Thymus (tissue), 14 donors: ENCODE results near the gene PSTPIP1. TPM values are rescaled to one million over a fixed set of nuclear protein-coding genes. Genes with fewer than 3 reads are reported as not detected.

Experiments
- DNase-seq, 9 donors: peaks; one replicate each; pipeline ENCODE4 v3.0.0-alpha.2; 2013; ENCODE audit warnings: low spot score in 9 of 9, low read depth in 6 of 9, missing footprints in 1 of 9
- H3K27ac ChIP-seq, 2 donors: one replicate each; pipeline ENCODE4 v1.5.1; 2013; ENCODE audit warnings: control low read depth in 1 of 2, low read depth in 1 of 2, low read length in 1 of 2, mild to moderate bottlenecking in 1 of 2, moderate library complexity in 1 of 2
- H3K27me3 ChIP-seq, 2 donors: one replicate each; pipeline ENCODE4 v1.5.1; 2013; ENCODE audit warnings: low read length in 1 of 2; ENCODE audit not compliant: control insufficient read depth in 2 of 2, insufficient read depth in 1 of 2
- H3K36me3 ChIP-seq, 2 donors: one replicate each; pipeline ENCODE4 v1.5.1; 2013; ENCODE audit warnings: low read length in 1 of 2, mild to moderate bottlenecking in 1 of 2, moderate library complexity in 1 of 2; ENCODE audit not compliant: control insufficient read depth in 2 of 2, insufficient read depth in 2 of 2
- H3K4me1 ChIP-seq, 2 donors: one replicate each; pipeline ENCODE4 v1.5.1; 2013; ENCODE audit warnings: low read length in 2 of 2; ENCODE audit not compliant: control insufficient read depth in 2 of 2, insufficient read depth in 2 of 2
- H3K4me3 ChIP-seq, 2 donors: one replicate each; pipeline ENCODE4 v1.5.1; 2013; ENCODE audit warnings: low read length in 2 of 2, control low read depth in 1 of 2, mild to moderate bottlenecking in 1 of 2
- H3K9me3 ChIP-seq, 2 donors: one replicate each; pipeline ENCODE4 v1.5.1; 2013; ENCODE audit warnings: low read length in 1 of 2, mild to moderate bottlenecking in 1 of 2; ENCODE audit not compliant: control insufficient read depth in 2 of 2, insufficient read depth in 1 of 2
- WGBS: extraction: QIAGEN DNeasy Blood & Tissue Kit; methylation state at CpG from one replicate; pipeline ENCODE4 v1.1.7; 2013; 5-methylcytosine and 5-hydroxymethylcytosine counted together
- long read RNA-seq, 10 donors: transcript quantifications; one replicate each; lab custom pipeline, GENCODE V29; 2026
- polyA plus RNA-seq: library from polyadenylated mRNA; stranded (reverse); fragments of 200-250 nt; gene quantifications from one replicate; pipeline ENCODE4 v1.2.3, GENCODE V29; 2013
- total RNA-seq: library from RNA; stranded (reverse); fragments of 120-200 nt; gene quantifications from one replicate; pipeline ENCODE4 v1.2.4, GENCODE V29; 2013
- donor health status: healthy.

The PSTPIP1 gene
- 16.0 TPM for total RNA-seq
- 54.8 TPM for polyA plus RNA-seq
- long read RNA-seq, donor 1, partial matches to known transcripts = 0 of 1 reads
- long read RNA-seq, donor 1, other reads (novel, unspliced or antisense) = 0 of 1 reads
- long read RNA-seq, donor 2 = 0 reads
- long read RNA-seq, donor 3, partial matches to known transcripts = 0 of 3 reads
- long read RNA-seq, donor 3, other reads (novel, unspliced or antisense) = 0 of 3 reads
- long read RNA-seq, donor 4, partial matches to known transcripts = 0 of 5 reads
- long read RNA-seq, donor 4, other reads (novel, unspliced or antisense) = 0 of 5 reads
- long read RNA-seq, donor 5, partial matches to known transcripts = 0 of 5 reads
- long read RNA-seq, donor 5, other reads (novel, unspliced or antisense) = 0 of 5 reads
- long read RNA-seq, donor 6, partial matches to known transcripts = 0 of 4 reads
- long read RNA-seq, donor 6, other reads (novel, unspliced or antisense) = 0 of 4 reads
- long read RNA-seq, donor 7, partial matches to known transcripts = 0 of 2 reads
- long read RNA-seq, donor 7, other reads (novel, unspliced or antisense) = 0 of 2 reads
- long read RNA-seq, donor 8, partial matches to known transcripts = 0 of 2 reads
- long read RNA-seq, donor 8, other reads (novel, unspliced or antisense) = 0 of 2 reads
- long read RNA-seq, donor 9, partial matches to known transcripts = 0 of 1 reads
- long read RNA-seq, donor 9, other reads (novel, unspliced or antisense) = 0 of 1 reads
- long read RNA-seq, donor 10, partial matches to known transcripts = 0 of 4 reads
- long read RNA-seq, donor 10, other reads (novel, unspliced or antisense) = 0 of 4 reads

DNA sequence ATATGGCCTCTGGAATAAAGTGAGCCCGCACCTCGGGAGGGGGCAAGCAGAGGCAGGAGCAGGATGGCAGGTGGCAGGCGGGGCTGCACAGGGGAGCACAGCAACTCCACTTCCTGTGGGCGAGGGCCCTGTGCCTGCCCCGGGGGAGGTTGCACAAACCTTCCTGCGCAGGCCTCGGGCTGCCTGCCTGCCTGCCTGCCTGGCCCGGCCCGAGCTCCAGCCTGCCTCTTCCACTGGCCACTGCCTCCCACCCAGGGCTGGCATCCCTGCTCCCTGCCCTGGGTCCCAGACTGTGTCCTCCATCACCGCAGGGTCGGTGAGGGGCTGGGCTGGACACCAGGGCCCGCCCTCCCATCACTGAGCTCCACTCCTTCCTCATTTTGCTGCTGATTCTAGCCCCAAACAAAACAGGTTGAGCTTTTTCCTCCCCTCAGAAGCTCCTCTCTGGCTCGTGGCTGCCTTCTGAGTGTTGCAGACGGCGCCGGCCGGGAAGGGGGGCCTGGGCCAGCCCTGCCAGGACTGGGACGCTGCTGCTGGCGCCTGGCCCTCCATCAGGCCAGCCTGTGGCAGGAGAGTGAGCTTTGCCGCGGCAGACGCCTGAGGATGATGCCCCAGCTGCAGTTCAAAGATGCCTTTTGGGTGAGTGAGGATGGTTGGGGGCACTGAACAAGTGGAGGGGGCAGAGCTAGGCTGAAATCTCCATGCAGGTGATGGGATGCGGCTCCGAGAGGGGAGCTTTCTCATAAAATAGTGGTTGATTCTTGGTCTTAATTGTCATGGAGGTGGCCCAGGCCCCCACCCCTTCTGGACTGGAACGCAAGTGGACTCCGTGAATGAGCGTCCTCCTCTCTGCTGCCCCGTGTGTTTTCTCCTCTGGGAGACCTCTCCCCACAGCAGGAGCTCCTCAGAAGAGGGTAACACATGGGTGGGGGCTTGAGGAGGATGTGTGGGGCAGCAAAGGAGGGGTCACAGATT, at the start of gene PSTPIP1:
Gene PSTPIP1, plus strand, starts transcription at position 156 of the 975 bp plus-strand sequence. Its CDS starts 448 bp downstream, at position 604.
- peaks cover 18 to 49% of the 10 kb centered on the region in 2 donors for H3K4me1 ChIP-seq
- no peaks in the 10 kb centered on the region for H3K9me3 ChIP-seq
- peak within 1 kb of the TSS; percentile 91 to 97 for H3K27ac ChIP-seq
- H3K27me3 ChIP-seq = no peaks in the 10 kb centered on the region
- no peaks in the 10 kb centered on the region for H3K36me3 ChIP-seq
- 10% methylated on average over 28 of the region's 28 CpGs for WGBS
- peak in 8 of 9 donors; percentile 50 to 88 (median 64) for DNase-seq
- H3K4me3 ChIP-seq = peak within 1 kb of the TSS; percentile 50 to 59

DNA sequence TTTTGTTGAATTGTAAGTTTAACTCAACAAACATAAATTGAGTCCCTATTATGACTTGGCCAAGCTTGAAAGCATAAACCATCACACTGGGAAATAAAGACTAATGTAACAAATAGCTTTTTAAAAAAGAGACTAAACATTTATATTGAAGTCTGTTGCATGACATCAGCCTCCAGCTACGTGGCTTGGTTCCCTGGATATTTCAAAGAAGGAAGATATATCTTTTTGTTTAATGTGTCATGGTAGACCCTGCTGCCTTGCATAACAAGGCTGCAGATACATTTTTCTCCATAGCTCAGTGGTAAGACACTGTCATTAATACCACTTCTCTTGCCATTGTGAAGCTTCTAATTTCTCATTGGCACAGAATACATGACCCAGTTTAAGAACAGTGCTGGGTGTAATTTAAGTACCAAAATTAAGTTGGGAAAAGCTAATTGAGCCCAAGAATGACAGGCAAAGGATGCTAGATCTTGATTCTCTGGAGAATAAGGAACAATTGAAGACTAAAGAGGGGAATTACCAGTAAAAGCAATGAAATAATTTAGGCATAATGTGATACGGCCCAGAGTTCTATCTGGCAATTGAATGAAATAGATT, 49.3 kb upstream of the PSTPIP1 start:
- no peaks in the 10 kb centered on the region for H3K9me3 ChIP-seq
- no peak overlapping the region for H3K27ac ChIP-seq
- WGBS = 96% methylated on average over 2 of the region's 2 CpGs
- peaks cover 6 to 36% of the 10 kb centered on the region in 2 donors for H3K36me3 ChIP-seq
- no peak overlapping the region for H3K4me3 ChIP-seq
- no peaks in the 10 kb centered on the region for H3K4me1 ChIP-seq
- no peaks in the 10 kb centered on the region for H3K27me3 ChIP-seq
- no peak for DNase-seq

GRCh38 chr15:76947454-76947853, 47.5 kb upstream of the PSTPIP1 start:
- H3K27me3 ChIP-seq = no peaks in the 10 kb centered on the region
- DNase-seq = no peak
- no peaks in the 10 kb centered on the region for H3K9me3 ChIP-seq
- WGBS = 48% methylated on average over 3 of the region's 3 CpGs
- peaks cover 6 to 39% of the 10 kb centered on the region in 2 donors for H3K36me3 ChIP-seq
- H3K4me3 ChIP-seq = no peak overlapping the region
- no peak overlapping the region for H3K27ac ChIP-seq
- no peaks in the 10 kb centered on the region for H3K4me1 ChIP-seq

GRCh38 chr15:76951220-76951619, 43.7 kb upstream of the PSTPIP1 start:
- DNase-seq = no peak
- Histone ChIP-seq H3K27me3 (no peaks in the 10 kb centered on the region), H3K9me3 (no peaks in the 10 kb centered on the region), H3K36me3 (peaks cover 0 to 19% of the 10 kb centered on the region in 2 donors), H3K4me3 (no peak overlapping the region), H3K4me1 (no peaks in the 10 kb centered on the region), H3K27ac (no peak overlapping the region)
- WGBS = 93% methylated on average over 1 of the region's 1 CpG

DNA sequence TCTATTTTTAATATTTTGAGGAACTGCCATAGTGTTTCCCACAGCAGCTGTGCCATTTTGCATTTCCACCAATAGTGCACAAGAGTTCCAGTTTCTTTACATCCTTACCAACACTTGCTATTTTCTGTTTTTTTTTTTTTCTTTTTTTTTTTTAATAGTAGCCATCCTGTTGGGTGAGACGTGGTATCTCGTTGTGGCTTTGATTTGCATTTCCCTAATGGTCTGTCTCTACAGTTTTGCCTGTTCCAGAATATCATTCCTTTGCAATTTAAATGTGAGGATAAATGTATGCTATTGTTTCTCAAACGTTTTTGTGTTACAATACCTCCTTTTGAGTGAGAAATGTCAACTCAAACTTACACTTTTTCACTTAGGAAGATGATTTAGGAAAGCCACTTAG, 41.0 kb upstream of the PSTPIP1 start:
- H3K36me3 ChIP-seq = peaks cover 0 to 6% of the 10 kb centered on the region in 2 donors
- no peaks in the 10 kb centered on the region for H3K4me1 ChIP-seq
- WGBS = 77% methylated on average over 3 of the region's 3 CpGs
- H3K4me3 ChIP-seq = no peak overlapping the region
- H3K27ac ChIP-seq = no peak overlapping the region
- DNase-seq = no peak
- no peaks in the 10 kb centered on the region for H3K27me3 ChIP-seq
- no peaks in the 10 kb centered on the region for H3K9me3 ChIP-seq

DNA sequence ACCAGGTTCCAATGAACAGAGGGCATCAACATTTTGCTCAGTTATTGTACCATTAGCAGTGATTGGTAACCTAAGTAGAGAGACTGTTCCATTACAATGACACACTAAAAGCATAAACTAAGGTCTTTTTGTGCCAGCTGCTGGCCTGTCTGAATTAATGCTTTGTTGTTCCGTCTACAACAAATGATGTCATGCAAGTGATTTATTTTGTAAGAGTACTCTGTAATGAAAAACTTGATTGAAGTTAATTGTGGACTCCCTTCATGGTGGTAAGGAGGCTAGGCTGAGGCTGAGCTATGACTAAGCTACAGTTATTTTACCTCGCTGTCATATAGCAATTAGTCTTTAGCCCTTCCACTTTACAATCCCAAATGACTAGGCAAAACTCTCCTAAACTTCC, 40.2 kb upstream of the PSTPIP1 start:
- Histone ChIP-seq H3K27me3 (no peaks in the 10 kb centered on the region), H3K36me3 (peaks cover 0 to 4% of the 10 kb centered on the region in 2 donors), H3K4me3 (no peak overlapping the region), H3K27ac (no peak overlapping the region), H3K9me3 (no peaks in the 10 kb centered on the region), H3K4me1 (no peaks in the 10 kb centered on the region)
- WGBS = 95% methylated on average over 2 of the region's 2 CpGs
- no peak for DNase-seq

GRCh38 chr15:76961268-76962011, 33.5 kb upstream of the PSTPIP1 start:
- Histone ChIP-seq H3K27ac (no peak overlapping the region), H3K36me3 (no peaks in the 10 kb centered on the region), H3K27me3 (no peaks in the 10 kb centered on the region), H3K4me3 (no peak overlapping the region), H3K9me3 (no peaks in the 10 kb centered on the region), H3K4me1 (no peaks in the 10 kb centered on the region)
- no peak for DNase-seq
- 92% methylated on average over 6 of the region's 6 CpGs for WGBS
